ENCODE data around the gene CROCC.

- TF ChIP-seq POLR2A (IDR thresholded peaks at IDR 0.05; ENCODE audit: low read length) (no peak), GATA1 (IDR thresholded peaks at IDR 0.05; ENCODE audit: low read depth, low read length) (no peak)
Observed at GRCh38 chr1:16915627-16915973, 6.1 kb upstream of the CROCC start.

Measured in erythroblast (primary cell).